GM19372 (cell line): Measurements from ENCODE around the gene CHID1.

Source experiments
- ATAC-seq: cut with Tn5 transposase; IDR thresholded peaks from one replicate; pipeline ENCODE4 v1.9.1; 2021; ENCODE audit warnings: mild to moderate bottlenecking, low read depth, moderate library complexity; ENCODE audit not compliant: unreplicated experiment

The CHID1 gene

DNA sequence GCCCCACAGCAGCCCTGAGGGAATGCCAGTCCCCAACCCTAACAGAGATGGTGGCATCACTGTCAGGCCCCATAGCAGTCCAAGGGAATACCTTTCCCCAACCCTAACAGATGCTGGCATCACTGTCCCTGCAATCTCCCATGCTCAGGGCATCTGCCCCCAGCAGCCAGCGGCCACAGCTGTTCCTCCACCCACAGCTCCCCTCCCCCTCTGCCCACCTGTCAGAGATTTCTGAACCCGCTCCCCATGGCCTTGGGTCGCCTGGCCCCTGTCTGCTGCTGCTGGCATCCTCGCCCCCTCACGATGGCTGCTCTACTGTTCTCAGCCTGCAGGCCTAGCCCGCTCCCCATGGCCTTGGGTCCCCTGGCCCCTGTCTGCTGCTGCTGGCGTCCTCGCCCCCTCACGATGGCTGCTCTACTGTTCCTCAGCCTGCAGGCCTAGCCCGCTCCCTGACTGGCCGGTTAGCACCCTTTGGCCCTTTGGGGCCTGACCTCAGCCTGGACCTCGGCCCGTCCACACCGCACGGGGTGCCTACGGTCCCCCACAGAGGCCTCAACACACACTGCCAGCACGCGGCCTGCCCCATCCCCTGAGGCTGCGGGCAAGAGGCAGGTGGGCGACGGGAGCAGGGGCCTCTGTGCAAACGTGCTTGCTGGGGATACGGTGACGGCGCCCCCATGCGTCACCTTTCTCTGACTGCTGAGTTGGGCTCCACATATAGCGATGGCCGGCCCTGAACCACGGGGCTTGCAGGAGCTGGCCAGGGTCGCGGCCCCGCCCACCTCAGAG lies 20.7 kb downstream of the CHID1 start:
- ATAC-seq = no peak

GRCh38 chr11:889257-889656 lies 21.4 kb downstream of the CHID1 start:
- no peak for ATAC-seq

- no peak for ATAC-seq
Measured at GRCh38 chr11:888310-889212, 22.0 kb downstream of the CHID1 start.

- ATAC-seq = no peak
Measured at GRCh38 chr11:887589-887988, 23.0 kb downstream of the CHID1 start.

- ATAC-seq = no peak
Measured at GRCh38 chr11:886568-886967, 24.0 kb downstream of the CHID1 start.

DNA sequence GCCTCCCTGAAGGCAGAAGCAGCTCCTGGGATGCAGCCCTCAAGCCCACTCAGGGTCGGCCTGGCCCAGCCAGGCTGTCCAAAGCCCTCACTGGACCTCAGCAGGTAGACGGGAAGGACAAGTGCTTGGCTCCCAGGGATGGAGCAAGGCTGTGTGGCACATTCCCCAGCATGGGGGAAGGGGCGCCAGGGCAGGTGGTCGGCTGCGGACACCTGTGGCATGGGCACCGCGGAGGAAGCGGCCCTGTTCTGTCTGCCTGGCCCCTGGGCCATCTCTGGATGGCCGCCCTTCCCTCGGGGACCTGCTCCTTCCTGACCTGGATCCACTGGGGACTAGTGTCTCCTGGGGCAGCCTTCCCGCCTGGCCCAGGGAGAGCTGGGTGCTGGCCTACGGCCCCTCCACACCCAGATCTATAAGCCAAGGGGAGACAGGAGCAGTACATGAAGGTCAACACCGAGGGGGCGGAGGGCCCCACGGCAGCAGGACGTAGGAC lies 26.0 kb downstream of the CHID1 start:
- ATAC-seq = no peak

GRCh38 chr11:883527-883926 lies 27.1 kb downstream of the CHID1 start:
- no peak for ATAC-seq

GRCh38 chr11:882596-882995 lies 28.0 kb downstream of the CHID1 start:
- ATAC-seq = no peak

DNA sequence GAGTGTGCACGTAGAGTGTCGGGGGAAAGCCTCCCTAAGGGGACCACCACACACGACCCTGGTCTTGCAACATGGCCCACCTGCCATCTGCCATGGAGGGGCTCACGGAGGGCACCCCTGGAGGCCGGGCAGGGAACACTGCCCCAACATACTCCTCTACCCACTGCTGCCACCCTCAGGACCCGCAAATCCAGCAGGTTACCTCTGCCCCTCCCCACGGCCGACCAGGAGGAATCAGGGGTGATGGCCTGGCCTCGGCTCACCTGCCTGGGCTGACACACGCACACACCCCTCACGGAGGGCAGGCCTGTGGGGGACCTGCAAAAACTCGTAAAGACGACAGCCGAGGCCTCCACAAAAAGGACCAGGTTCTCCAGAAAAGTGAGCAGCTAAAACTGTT lies 30.2 kb downstream of the CHID1 start:
- no peak for ATAC-seq

- no peak for ATAC-seq
Measured at GRCh38 chr11:877565-877964, 33.0 kb downstream of the CHID1 start.

DNA sequence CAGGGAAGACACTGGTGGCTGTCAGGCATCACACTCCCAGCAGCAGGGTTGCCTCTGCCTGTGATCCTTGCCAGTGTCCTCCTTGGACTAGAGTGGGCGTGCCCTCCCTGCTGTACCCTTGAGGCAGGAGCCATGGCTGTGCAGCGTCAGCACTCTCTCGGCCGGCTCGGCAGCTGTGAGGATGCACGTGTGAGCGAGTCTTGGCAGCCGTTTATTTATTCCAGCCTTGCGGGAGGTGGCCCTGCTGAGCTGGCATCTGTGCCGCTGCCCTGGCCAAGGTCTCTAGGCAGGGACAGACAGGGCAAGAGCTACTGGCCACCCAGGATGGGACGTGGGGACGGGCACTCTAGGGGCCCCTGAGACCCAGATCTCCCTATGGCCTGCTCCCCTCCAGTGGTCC lies 34.1 kb downstream of the CHID1 start:
- ATAC-seq = no peak

DNA sequence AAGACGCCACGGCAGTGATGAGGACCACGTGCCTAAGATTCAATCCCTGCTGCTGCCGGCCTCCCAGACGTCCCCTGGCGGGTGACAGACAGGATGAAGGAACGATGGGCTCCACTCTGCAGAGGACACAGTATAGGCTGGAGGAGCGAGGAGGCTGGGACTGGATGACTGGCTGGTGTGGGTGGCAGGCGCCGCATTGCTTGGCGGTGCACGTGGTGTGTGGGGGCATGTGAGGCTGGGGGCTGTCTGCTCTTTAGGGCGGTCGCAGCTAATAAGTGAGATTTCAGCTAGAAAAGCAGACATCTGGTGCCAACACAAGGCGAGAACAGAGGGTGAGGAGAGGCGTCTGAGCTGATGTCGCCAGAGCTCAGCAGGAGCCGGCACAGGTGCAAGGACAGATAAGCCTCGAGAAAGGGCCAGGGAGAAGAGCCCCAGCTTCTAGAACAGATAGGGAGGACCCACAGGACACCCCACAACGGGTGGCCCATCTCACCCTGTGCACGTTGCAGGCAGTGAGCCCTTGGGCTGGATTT lies 34.8 kb downstream of the CHID1 start:
- ATAC-seq = no peak

GRCh38 chr11:875203-875602 lies 35.4 kb downstream of the CHID1 start:
- no peak for ATAC-seq

DNA sequence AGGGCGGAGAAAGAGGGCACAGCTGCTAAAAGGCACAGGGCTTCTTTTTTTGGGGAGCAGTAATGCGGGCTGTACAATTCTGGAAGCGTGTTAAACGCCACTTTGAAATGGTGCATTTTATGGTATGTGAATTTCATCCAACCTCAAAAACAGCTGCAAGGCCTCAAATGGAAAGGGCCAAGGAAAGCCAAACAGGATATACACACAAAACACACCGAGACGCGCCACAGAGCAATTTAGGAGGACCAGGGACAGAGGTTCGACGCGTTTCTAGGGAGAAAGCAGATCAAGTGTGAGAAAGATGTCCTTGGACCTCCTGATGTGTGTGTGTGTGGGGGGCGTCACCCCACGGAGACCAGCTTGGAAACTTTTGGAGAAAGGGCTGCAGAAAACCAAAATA lies 36.9 kb downstream of the CHID1 start:
- no peak for ATAC-seq

DNA sequence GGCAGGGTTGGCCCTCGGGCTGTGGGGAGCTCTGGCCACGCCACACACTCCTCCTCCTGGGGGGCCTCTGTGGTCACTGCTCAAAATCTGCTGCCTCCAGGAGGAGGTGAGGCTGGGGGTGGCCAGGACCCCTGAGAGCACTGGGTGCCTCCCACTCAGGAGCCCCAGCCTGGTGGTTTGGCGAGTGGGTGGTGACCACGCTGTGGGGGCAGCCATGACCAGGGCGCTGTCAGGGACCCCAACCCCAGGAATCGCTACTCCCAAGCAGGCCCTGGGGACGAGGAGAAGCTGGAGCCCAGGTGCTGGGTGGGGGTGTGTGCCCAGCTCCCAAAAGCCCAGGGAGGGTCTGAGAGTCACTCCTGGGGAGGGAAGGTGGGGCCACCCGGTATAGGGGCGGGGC lies 37.8 kb downstream of the CHID1 start:
- no peak for ATAC-seq

DNA sequence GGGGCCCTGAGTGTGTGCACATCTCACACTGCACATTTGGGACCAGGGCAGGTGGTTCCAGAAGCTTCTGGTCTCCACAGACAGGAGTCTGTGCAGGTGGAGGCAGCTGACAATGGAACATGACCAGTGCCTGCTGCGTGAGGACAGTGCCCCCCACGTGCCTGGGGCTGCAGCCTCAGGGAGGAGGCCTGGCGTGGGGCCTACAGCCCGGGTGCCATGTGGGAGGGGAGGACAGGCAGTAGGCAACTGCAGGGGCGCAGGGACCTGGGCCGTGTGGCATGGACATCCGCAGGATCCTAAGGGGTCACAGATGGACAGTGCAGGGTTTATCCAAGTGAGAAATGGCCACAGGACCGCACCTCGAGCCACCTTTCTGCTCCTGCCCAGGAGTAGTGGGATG lies 39.1 kb downstream of the CHID1 start:
- no peak for ATAC-seq

DNA sequence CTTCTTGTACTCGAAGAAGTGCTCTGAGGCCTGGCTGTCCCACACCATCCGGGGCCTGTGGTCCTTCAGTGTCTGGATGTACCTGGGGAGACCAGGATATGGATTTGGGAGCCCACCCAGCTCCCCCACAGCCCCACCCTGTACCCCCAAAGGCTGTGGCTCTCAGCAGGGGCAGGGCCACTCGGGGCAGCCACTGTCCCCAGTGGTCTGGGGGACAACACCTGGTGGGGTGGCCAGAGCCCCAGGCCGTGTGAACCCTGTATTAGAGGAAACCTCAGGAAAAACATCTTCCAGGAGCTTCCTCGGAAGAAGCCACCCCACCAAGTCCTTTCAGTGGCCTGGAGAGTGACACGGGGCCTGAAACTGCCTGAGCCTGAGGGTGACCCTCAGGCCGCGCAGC lies 40.2 kb downstream of the CHID1 start:
- ATAC-seq = no peak

DNA sequence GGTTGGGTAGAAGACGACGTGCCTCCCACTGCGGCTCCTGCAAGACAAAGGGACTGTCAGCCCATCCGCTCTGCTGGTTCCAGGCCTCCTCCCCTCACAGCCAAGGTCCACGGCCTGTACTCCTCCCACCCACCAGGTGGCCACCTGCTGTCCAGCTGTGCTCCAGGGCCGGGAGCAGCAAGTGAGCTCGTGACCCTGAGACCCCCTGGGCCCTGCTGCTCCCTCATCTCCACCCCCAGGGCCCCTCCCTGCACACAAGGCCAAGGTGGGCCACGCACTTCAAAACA lies 40.5 kb downstream of the CHID1 start:
- ATAC-seq = no peak

GRCh38 chr11:869399-870126 lies 41.0 kb downstream of the CHID1 start:
- ATAC-seq = no peak

DNA sequence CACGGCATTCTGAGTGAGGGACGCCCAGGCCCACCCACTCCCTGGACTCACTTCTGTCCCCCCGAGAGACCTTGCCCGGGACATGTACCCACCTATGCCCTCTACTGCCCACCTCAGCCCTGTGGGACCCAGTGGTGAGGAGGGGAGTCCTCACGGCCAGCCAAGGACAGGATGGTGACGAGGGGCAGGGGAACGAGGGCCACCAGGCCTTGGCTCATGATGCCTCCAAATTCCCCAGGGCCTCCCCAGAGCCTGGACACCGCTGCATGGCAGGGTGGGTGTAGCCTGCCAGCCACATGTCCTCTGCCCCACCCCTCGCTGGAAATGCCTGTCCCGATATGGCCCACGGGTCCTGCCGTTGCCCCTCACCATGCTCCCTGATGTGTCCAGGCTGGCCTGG lies 41.8 kb downstream of the CHID1 start:
- no peak for ATAC-seq

DNA sequence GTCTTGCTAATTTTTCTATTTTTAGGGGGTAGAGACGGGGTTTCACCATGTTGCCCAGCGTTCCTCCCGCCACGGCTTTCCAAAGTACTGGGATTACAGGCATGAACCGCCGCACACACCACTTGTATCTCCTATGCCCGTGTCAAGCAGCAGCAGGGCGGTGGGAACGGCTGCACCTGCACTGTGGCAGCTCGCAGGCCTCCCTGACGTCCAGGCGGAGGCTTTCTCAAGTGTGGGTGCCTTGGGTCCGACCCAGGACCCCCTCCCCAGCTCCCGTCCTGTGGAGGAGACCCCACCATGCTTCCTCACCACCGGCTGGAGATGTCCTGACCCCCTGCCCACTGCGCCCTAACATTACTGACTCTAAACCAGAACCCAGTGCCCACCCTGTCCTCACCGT lies 42.2 kb downstream of the CHID1 start:
- no peak for ATAC-seq
